ENCODE data around the gene PDXK. TPM values are rescaled to one million over a fixed set of nuclear protein-coding genes. Genes with fewer than 3 reads are reported as not detected.
A peak's percentile ranks its signal among the peaks of the same experiment; 100 is the strongest.

PDXK gene
- total and polyA plus RNA-seq, 2 of the 13 experiments (the other 11 are each of a cell fraction or from before 2014, with no cell fraction given), result 114 to 184 TPM

GRCh38 chr21:43731476-43731875 lies 12.5 kb downstream of the PDXK start (continued):
- TF ChIP-seq PRDM10 (CRISPR knock-in tag; IDR thresholded peaks at IDR 0.05; ENCODE audit: low read depth) (no peak), E2F1 (CRISPR knock-in tag; IDR thresholded peaks at IDR 0.05) (no peak), POLR2AphosphoS5 (IDR thresholded peaks at IDR 0.05; ENCODE audit: low read depth, low read length) (peak; percentile 71), POLR2A (IDR thresholded peaks at IDR 0.05; ENCODE audit: insufficient read depth in 1 of 2, low read depth in 2 of 2, low read length in 2 of 2) (peak in 1 of 2 experiments; percentile 49; a peak in 2 of 4 replicates), SALL2 (CRISPR knock-in tag; IDR thresholded peaks at IDR 0.05) (no peak), PTBP1 (IDR thresholded peaks at IDR 0.05; ENCODE audit: low read depth, low read length, poor library complexity, severe bottlenecking) (no peak), ZEB1 (IDR thresholded peaks at IDR 0.05; ENCODE audit: insufficient replicate concordance, low read depth) (no peak), ZKSCAN1 (IDR thresholded peaks at IDR 0.05; ENCODE audit: low read length) (no peak), ZNF430 (CRISPR knock-in tag; IDR thresholded peaks at IDR 0.05) (peak; percentile 33; the same call in 1 of the 2 replicates)
- TF ChIP-seq, protein P1, sequence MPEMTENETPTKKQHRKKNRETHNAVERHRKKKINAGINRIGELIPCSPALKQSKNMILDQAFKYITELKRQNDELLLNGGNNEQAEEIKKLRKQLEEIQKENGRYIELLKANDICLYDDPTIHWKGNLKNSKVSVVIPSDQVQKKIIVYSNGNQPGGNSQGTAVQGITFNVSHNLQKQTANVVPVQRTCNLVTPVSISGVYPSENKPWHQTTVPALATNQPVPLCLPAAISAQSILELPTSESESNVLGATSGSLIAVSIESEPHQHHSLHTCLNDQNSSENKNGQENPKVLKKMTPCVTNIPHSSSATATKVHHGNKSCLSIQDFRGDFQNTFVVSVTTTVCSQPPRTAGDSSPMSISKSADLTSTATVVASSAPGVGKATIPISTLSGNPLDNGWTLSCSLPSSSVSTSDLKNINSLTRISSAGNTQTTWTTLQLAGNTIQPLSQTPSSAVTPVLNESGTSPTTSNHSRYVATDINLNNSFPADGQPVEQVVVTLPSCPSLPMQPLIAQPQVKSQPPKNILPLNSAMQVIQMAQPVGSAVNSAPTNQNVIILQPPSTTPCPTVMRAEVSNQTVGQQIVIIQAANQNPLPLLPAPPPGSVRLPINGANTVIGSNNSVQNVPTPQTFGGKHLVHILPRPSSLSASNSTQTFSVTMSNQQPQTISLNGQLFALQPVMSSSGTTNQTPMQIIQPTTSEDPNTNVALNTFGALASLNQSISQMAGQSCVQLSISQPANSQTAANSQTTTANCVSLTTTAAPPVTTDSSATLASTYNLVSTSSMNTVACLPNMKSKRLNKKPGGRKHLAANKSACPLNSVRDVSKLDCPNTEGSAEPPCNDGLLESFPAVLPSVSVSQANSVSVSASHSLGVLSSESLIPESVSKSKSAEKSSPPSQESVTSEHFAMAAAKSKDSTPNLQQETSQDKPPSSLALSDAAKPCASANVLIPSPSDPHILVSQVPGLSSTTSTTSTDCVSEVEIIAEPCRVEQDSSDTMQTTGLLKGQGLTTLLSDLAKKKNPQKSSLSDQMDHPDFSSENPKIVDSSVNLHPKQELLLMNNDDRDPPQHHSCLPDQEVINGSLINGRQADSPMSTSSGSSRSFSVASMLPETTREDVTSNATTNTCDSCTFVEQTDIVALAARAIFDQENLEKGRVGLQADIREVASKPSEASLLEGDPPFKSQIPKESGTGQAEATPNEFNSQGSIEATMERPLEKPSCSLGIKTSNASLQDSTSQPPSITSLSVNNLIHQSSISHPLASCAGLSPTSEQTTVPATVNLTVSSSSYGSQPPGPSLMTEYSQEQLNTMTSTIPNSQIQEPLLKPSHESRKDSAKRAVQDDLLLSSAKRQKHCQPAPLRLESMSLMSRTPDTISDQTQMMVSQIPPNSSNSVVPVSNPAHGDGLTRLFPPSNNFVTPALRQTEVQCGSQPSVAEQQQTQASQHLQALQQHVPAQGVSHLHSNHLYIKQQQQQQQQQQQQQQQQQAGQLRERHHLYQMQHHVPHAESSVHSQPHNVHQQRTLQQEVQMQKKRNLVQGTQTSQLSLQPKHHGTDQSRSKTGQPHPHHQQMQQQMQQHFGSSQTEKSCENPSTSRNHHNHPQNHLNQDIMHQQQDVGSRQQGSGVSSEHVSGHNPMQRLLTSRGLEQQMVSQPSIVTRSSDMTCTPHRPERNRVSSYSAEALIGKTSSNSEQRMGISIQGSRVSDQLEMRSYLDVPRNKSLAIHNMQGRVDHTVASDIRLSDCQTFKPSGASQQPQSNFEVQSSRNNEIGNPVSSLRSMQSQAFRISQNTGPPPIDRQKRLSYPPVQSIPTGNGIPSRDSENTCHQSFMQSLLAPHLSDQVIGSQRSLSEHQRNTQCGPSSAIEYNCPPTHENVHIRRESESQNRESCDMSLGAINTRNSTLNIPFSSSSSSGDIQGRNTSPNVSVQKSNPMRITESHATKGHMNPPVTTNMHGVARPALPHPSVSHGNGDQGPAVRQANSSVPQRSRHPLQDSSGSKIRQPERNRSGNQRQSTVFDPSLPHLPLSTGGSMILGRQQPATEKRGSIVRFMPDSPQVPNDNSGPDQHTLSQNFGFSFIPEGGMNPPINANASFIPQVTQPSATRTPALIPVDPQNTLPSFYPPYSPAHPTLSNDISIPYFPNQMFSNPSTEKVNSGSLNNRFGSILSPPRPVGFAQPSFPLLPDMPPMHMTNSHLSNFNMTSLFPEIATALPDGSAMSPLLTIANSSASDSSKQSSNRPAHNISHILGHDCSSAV (CRISPR knock-in tag; IDR thresholded peaks at IDR 0.05; ENCODE audit: borderline replicate concordance), result no peak
- TF ChIP-seq, protein P2, sequence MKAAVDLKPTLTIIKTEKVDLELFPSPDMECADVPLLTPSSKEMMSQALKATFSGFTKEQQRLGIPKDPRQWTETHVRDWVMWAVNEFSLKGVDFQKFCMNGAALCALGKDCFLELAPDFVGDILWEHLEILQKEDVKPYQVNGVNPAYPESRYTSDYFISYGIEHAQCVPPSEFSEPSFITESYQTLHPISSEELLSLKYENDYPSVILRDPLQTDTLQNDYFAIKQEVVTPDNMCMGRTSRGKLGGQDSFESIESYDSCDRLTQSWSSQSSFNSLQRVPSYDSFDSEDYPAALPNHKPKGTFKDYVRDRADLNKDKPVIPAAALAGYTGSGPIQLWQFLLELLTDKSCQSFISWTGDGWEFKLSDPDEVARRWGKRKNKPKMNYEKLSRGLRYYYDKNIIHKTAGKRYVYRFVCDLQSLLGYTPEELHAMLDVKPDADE (CRISPR knock-in tag; IDR thresholded peaks at IDR 0.05), result no peak

All from HepG2 (cell line).